ENCODE measurements around the gene CEP152.

- TF ChIP-seq CTCF (IDR thresholded peaks at IDR 0.05) (no peak), POLR2A (IDR thresholded peaks at IDR 0.05) (no peak)
These were observed 49.3 kb downstream of the CEP152 start for GRCh38 chr15:48761393-48762158.
